Stimulated activated naive B cell treated with anti-CD40 and anti-IgM and Interleukin-4, amounts not matched to agents 10 μg/mL and 1 μg/mL and 100 μg/mL, for 72 hours (primary cell): ENCODE data around the gene TNFRSF18.

ENCODE experiments used
- ATAC-seq, 2 donors: fragments of 150-1000 bp; cut with Tn5 transposase; replicated peaks; 2 replicates each; pipeline ENCODE4 v1.10.0; 2021; ENCODE audit warnings: moderate library complexity in 1 of 2
- DNase-seq: peaks from one replicate; pipeline ENCODE4 v3.0.0; 2021
- H3K27ac Mint-ChIP-seq: one replicate; pipeline ENCODE4 v1.8.0; 2022; ENCODE audit warnings: mild to moderate bottlenecking, mixed read lengths
- H3K27me3 Mint-ChIP-seq, 2 donors: one replicate each; pipeline ENCODE4 v1.8.0; 2022; ENCODE audit warnings: mixed read lengths in 2 of 2
- H3K36me3 Mint-ChIP-seq, 2 donors: one replicate each; pipeline ENCODE4 v1.8.0; 2022; ENCODE audit warnings: mixed read lengths in 2 of 2, mild to moderate bottlenecking in 1 of 2
- H3K4me1 Mint-ChIP-seq, 2 donors: one replicate each; pipeline ENCODE4 v1.8.0; 2022; ENCODE audit warnings: mixed read lengths in 2 of 2, mild to moderate bottlenecking in 1 of 2
- H3K4me3 Mint-ChIP-seq, 2 donors: one replicate each; pipeline ENCODE4 v1.8.0; 2022; ENCODE audit warnings: mild to moderate bottlenecking in 2 of 2, mixed read lengths in 2 of 2, moderate library complexity in 1 of 2
- H3K9me3 Mint-ChIP-seq, 2 donors: one replicate each; pipeline ENCODE4 v1.8.0; 2022; ENCODE audit warnings: mixed read lengths in 2 of 2, mild to moderate bottlenecking in 1 of 2

The TNFRSF18 gene

DNA sequence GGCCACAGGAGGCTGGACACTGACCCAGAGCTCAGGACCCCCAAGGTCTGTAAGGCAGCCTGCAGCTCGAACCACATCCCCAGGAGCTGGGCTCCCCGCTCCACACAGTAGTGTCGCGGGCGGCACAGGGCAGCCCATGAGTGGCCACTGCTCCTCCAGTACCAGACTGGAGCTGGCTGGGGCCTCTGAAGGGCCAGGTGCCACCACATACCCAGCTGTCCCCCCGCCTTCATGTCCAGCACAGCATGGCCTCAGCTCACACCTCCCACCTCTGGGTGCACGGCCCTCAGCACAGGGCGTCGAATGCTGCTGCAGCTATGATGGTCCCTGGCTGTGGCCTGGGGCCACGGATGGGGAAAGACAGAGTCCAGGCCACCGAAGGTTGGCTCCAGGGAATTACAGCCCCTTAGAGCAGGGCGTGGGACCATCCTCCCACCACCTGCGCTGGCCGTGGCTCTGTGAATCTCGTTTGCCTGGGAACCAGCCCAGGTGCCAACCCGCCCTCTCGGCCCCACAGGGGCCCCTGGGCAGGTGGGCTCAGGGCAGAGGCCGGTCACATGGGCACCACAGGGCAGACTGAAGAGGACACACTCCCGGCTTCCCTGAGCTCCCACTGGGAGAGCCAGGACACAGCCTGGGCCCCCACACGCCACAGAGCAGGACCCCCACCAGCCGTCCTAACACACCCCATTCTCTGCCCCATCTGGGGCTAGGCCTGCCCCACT is 9.7 kb upstream of the TNFRSF18 start:
- Mint-ChIP-seq H3K27me3 (no peaks in the 10 kb centered on the region), H3K4me1 (peaks cover 42 to 79% of the 10 kb centered on the region in 2 donors), H3K27ac (peak overlapping the region; percentile 51), H3K4me3 (peak overlapping the region in 1 of 2 donors; percentile 11), H3K9me3 (no peaks in the 10 kb centered on the region), H3K36me3 (peaks cover 34 to 50% of the 10 kb centered on the region in 2 donors)
- ATAC-seq, result no peak
- DNase-seq, result no peak

DNA sequence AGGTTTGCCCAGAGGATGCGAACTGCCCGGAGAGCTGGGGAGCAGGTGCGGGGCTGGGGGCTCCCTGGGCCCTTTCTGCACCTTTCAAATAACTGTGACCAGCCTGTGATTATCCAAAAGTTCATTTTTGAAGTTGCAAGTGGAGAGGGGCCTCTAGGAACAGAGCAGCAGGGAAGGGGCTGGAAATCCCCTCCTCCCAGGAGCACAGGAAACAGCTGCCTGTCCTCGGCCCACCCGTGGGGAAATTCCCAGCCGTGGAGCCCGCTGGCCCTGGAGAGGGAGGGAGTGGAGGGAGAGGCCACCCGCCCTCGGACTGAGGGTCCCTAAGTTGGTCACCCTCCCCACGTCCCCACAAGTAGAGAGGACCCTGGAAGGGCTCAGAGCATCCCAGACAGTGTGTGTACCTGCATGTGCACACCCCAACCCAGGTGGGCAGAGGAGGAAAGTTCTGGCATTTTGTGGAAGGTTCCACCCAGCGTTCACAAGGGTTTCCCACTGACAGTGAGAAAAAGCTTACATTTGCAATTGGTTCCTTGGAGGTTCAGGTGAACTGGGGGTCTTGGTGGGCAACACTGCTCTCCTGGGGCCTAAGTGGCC is 8.8 kb upstream of the TNFRSF18 start:
- Mint-ChIP-seq H3K27me3 (no peaks in the 10 kb centered on the region), H3K9me3 (no peaks in the 10 kb centered on the region), H3K4me3 (peak overlapping the region in 1 of 2 donors; percentile 5), H3K27ac (peak overlapping the region; percentile 57), H3K4me1 (peaks cover 45 to 88% of the 10 kb centered on the region in 2 donors), H3K36me3 (peaks cover 29 to 47% of the 10 kb centered on the region in 2 donors)
- peak in 1 of 2 donors; percentile 2 for ATAC-seq
- DNase-seq, result no peak

DNA sequence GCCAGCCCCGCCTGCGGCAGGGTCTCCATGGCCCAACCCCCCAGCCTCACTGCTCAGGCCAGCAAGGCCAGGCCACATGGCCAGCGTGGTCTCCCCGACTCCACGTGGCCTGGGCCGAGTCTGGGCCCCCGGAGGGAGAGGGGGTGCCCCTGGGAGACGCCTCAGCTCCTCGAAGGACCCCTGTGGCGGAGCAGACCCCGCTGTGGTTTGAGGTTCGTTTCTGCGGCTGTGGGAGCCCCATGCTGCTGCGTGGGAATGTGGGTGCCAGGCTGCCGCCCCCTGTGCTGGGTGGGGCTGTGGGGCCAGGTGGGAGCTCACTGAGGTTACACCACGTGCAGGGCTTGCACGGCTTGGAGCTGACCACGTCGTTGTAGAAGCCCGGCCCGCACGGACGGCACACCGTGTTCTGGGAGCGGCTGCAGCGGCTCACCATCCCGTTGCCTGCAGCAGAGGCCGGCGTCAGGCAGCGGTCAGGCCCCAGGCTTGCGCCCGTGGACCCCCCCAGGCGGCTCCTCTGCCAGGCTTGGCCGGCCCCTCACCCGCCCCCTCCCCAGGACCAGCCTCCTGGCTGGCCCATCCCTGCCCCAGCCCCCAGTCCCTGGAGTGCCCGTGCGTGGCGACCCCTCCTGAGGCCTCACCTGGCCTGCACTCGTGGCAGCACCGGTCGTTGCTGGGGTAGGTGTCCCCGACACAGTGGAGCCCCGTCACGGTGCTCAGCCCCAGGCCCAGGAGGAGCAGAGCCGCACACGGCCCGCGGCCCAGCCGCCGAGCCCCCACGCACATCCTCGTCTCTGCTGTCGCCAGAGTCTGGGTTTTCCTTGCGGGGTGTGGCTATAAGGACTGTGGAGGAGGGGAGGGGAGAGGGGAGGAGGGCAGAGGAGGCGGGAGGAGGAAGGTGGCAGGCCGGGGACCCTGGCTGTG is 7.2 kb upstream of the TNFRSF18 start, which contains the start of gene TNFRSF4:
TNFRSF4 (minus strand) TSS at position 809 of the 921 bp plus-strand sequence; CDS start at position 783, 26 bp downstream.
- H3K4me1 Mint-ChIP-seq, result peaks cover 39 to 89% of the 10 kb centered on the region in 2 donors
- H3K4me3 Mint-ChIP-seq, result peak within 1 kb of the TSS; percentile 65 to 70
- H3K9me3 Mint-ChIP-seq, result no peaks in the 10 kb centered on the region
- DNase-seq, result no peak
- H3K36me3 Mint-ChIP-seq, result peaks cover 18 to 43% of the 10 kb centered on the region in 2 donors
- ATAC-seq, result peak; percentile 17 to 22
- H3K27me3 Mint-ChIP-seq, result no peaks in the 10 kb centered on the region
- peak within 1 kb of the TSS; percentile 85 for H3K27ac Mint-ChIP-seq

DNA sequence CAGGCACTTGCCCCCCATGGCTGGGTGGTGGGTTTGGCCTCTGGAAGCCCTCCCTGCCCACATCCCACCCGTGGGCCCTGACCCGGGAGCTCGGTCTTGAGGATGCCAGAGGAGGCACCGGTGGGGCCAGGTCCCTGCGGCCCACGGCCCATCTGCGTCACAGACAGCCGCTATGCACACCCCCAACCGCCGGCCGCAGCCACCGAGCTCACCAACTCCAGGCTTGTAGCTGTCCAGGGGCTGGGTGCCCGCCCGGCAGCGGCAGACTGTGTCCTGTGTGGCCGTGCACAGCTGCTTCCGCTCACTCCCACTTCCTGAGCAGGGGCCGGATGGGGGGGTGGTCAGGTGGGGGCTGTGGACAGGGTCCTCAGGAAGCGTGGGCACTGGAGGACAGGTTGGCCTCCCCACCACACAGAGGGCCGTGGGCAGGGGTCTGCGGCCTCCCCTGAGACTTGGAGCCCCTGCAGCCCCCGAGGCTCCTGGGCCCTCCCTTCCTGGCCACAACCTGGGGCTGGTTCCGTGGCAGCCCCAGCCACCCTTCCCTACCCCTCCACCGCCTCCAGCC is 6.5 kb upstream of the TNFRSF18 start:
- ATAC-seq (peak; percentile 21 to 28), DNase-seq (no peak)
- Mint-ChIP-seq H3K4me3 (peak overlapping the region; percentile 65 to 70), H3K27me3 (no peaks in the 10 kb centered on the region), H3K27ac (peak overlapping the region; percentile 59), H3K9me3 (no peaks in the 10 kb centered on the region), H3K4me1 (peaks cover 40 to 89% of the 10 kb centered on the region in 2 donors), H3K36me3 (peaks cover 13 to 38% of the 10 kb centered on the region in 2 donors)

DNA sequence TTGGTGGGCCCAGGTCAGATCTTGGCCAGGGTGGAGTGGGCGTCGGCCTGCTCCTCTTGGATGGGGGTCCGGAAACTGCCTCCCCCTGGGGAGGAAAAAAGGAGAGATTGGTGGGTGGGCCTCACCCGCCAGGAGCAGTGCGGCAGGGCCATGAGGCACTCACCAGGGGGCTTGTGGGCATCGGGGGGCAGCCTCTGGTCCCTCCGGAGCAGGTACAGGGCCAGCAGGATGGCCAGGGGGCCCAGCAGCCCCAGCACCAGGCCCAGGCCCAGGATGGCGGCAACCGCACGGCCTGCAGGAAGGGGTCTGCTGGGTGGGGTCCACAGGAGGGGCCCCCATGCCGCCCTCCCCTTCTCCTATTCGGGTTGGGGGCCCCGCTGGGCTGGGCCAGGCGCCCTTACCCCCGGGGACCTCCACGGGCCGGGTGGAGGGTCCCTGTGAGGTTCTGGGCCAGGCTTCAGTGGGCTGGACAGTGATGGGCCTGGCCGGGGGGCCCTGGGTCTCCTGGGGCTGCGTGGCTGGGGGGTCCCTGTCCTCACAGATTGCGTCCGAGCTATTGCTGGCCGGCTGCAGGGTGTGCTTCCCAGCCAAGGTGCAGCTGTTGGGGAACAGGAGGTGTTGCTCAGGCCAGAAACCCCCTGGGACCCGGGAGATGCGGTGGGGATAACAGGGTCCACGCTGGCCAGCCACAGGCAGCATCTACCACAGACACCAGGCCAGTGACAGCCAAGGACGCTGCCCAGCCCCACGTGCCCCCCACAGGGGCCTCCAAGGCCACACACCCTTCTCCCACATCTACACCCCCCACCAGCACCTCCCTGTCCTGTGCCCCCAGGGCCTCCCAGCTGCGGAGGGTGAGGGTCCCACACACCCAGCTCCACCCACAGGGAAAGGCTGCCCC is 5.4 kb upstream of the TNFRSF18 start:
- Mint-ChIP-seq H3K36me3 (peaks cover 9 to 30% of the 10 kb centered on the region in 2 donors), H3K27ac (peak overlapping the region; percentile 20), H3K4me3 (peak overlapping the region; percentile 65 to 69), H3K4me1 (peaks cover 40 to 93% of the 10 kb centered on the region in 2 donors), H3K9me3 (no peaks in the 10 kb centered on the region), H3K27me3 (no peaks in the 10 kb centered on the region)
- no peak for ATAC-seq
- DNase-seq, result no peak

DNA sequence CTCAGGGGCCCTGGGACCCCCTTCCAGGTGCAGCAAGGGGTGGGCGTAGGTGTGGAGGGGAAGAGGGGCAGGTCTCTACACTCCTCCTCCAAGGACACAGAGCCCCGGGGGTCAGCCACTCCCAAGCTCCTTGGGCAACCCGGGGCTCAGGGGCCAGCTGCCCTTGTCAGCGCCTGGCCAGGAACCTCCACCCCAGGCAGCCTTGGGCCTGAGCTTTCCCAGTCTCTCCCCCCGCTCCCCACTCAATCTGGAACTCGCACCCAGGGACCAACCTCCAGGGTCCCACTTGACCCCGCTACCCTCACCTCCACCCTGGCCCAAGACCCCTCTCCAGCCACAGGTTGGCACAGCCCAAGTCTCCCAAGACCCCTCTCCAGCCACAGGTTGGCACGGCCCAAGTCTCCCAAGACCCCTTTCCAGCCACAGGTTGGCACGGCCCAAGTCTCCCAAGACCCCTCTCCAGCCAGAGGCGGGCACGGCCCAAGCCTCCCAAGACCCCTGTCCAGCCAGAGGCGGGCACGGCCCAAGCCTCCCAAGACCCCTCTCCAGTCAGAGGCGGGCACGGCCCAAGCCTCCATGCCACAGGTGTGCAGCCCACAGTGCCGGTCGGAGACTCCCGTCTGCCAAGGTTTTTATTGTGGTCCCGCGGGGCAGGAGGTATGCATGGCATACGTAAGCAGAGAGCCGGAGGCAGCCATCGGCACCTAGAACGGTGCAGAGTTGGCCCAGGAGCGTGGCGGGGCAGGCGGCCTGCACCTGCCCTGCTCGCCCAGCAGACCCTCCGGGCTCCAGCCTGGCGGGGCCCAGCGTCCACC is 4.5 kb upstream of the TNFRSF18 start:
- no peak overlapping the region for H3K27ac Mint-ChIP-seq

DNA sequence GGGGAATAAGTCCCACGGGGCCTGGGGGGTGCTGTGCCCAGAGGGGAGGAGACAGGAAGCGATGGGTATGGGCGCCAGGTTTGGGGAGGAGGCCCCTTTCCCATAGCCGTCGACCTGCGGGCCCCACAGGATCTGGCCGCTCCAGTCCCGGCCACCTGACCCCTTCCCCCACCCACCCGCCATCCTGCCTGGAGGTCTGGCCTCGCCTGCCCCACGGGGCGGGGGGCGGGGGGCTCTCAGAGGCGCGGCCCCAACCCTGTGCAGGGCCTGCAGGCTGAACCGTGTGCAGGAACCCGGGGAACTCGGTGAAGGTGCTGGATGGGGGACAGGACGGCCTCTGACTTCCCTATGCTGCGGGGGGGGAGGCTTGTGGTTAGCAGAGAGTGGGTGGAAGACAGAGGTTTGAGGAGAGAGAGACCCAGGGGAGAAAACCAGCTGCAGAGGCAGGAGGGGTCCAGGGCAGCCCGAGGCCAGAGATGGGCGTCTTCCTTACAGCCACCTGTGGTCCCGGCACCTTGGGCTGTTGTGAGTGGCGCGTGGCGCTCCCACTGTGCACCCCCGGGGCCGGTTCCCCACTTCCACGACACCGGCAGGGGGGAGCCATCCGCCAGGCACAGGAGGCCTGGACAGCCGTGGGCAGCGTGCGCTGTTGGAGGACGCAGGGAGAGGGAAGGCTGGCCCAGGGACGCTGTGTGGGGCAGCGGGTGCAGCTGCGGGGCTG is 2.5 kb upstream of the TNFRSF18 start:
- Mint-ChIP-seq H3K4me3 (peak overlapping the region; percentile 75 to 83), H3K4me1 (peaks cover 36 to 89% of the 10 kb centered on the region in 2 donors), H3K9me3 (no peaks in the 10 kb centered on the region), H3K27ac (peak overlapping the region; percentile 75), H3K27me3 (no peaks in the 10 kb centered on the region), H3K36me3 (peaks cover 5 to 22% of the 10 kb centered on the region in 2 donors)
- ATAC-seq (peak; percentile 32 to 41), DNase-seq (peak; percentile 59)

More for the DNA sequence above, 4.5 kb upstream of the TNFRSF18 start:
- Mint-ChIP-seq H3K27me3 (no peaks in the 10 kb centered on the region), H3K36me3 (peaks cover 4 to 26% of the 10 kb centered on the region in 2 donors), H3K4me3 (peak overlapping the region; percentile 3 to 41), H3K9me3 (no peaks in the 10 kb centered on the region), H3K4me1 (peaks cover 37 to 90% of the 10 kb centered on the region in 2 donors)
- DNase-seq, result no peak
- ATAC-seq, result no peak

DNA sequence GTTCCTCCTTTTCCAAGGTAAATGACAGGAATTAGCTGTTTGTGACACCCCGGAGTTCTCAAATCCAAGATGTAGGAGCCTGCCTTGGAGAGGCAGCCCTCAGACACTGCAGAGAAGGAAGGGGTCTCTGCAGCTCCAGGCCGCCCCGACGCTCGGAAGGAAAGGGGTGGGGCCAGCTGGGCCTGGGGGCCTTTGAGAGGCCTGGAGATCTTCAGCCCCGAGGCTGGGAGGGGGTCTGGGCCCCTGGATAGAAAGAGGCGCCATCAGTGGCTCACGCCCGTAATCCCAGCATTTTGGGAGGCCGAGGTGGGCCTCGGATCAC is 1.1 kb upstream of the TNFRSF18 start:
- H3K4me1 Mint-ChIP-seq, result peaks cover 40 to 87% of the 10 kb centered on the region in 2 donors
- no peaks in the 10 kb centered on the region for H3K9me3 Mint-ChIP-seq
- H3K4me3 Mint-ChIP-seq, result peak overlapping the region; percentile 44 to 50
- DNase-seq (no peak), ATAC-seq (no peak)
- no peaks in the 10 kb centered on the region for H3K27me3 Mint-ChIP-seq
- H3K27ac Mint-ChIP-seq, result peak overlapping the region; percentile 74
- peaks cover 9 to 28% of the 10 kb centered on the region in 2 donors for H3K36me3 Mint-ChIP-seq

DNA sequence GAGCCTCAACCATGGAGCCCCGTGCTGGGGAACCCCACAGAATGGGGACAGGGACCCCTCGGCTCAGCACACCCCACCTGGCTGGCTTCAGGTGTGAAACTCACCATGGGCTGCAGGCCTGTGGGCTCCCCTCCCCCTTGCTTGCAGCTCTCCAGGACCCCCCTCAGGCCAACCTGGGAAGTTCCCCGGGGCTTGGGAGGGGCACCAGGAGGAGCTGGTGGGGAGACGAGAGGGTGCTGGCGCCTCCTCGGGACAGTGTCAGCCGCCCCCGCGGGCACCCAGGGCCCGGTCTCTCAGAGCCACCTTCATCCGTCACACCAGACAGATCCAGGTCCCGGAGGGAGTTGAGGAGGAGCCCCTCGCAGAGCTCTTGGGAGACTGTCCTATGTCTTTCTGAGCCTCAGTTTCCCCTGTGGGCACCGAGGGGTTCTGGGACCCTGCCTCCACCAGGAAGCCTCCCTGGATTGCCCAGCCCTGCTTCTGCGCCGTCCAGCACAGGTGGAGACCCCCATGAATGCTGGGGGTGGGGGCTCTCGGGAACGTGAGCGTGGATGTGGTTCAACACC is 657 bp upstream of the TNFRSF18 start:
- no peaks in the 10 kb centered on the region for H3K9me3 Mint-ChIP-seq
- peaks cover 38 to 83% of the 10 kb centered on the region in 2 donors for H3K4me1 Mint-ChIP-seq
- H3K27ac Mint-ChIP-seq, result peak overlapping the region; percentile 90
- peaks cover 9 to 28% of the 10 kb centered on the region in 2 donors for H3K36me3 Mint-ChIP-seq
- no peaks in the 10 kb centered on the region for H3K27me3 Mint-ChIP-seq
- peak; percentile 2 for ATAC-seq
- peak overlapping the region; percentile 87 to 89 for H3K4me3 Mint-ChIP-seq
- no peak for DNase-seq

DNA sequence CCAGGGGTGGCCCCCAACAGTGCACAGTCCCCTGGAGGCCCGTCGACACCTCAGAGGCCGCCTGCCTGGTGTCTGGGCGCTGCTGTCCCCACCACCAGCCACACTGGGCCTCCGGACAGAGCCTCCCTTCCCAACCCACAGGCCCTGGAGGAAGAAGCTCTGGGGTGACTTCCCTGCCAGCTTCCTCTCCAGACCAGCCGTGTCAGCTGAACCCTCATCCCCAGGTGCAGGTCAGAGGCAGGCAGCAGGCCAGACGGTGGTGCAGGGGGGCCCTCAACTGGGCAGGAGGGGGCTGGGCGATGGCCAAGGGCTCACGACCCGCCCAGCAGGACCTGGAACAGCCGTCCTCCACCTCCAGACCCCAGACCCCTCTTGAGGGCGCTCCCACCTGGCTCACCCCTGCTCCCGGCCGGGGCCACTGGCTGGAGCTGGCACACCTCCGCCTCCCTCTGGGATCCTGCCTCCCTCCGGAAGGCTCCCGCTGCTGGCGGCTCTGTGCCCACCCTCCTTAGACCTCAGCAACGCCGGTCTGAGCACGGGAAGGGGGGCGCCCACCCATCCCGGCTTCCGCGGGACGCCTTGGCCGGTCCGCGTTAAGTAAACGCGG is 520 bp downstream of the TNFRSF18 start:
- no peak for ATAC-seq
- Mint-ChIP-seq H3K9me3 (no peaks in the 10 kb centered on the region), H3K27me3 (no peaks in the 10 kb centered on the region), H3K4me1 (peaks cover 35 to 75% of the 10 kb centered on the region in 2 donors), H3K27ac (peak overlapping the region; percentile 87), H3K4me3 (peak overlapping the region; percentile 87 to 89), H3K36me3 (peaks cover 6 to 24% of the 10 kb centered on the region in 2 donors)
- no peak for DNase-seq

DNA sequence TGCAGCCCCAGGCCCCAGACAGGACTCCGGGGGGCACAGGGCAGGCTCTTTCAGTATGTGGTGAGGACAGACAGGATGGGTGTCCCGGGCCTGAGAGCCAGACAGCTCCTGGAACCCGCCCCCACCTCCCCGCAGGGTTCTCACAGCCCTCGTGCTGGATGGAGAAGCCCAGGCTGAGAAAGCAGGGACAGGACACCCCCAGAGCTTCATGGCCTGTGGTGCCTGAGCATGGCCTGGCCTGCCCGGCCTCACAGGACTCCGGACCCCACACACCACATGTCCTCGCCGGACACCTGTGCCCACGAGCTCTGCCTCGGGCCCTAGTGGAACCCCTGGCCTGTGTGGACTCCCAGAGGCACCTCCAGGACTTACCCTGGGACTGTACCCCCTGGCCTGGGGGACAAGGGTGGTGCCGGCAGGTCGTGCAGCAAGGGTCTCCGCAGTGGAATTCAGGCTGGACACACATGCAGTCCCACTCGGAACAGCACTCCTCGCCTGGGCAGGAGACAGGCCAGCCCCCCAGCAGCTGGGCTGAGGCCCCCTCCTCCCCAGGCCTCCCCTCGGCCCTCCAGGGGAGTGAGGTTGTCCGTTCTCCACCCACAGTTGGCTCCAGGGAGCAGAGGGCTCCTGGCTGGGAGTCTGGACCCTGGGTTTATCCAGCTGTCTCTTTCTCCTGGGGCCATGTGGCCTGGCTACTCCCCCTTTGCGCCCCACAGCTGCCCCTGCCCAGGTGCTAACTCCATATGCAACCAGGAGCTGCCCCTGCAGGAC is 1.2 kb downstream of the TNFRSF18 start:
- Mint-ChIP-seq H3K4me1 (peaks cover 38 to 74% of the 10 kb centered on the region in 2 donors), H3K4me3 (peak overlapping the region; percentile 87 to 89), H3K36me3 (peaks cover 5 to 21% of the 10 kb centered on the region in 2 donors), H3K27me3 (no peaks in the 10 kb centered on the region), H3K27ac (peak overlapping the region; percentile 87), H3K9me3 (no peaks in the 10 kb centered on the region)
- ATAC-seq (no peak), DNase-seq (no peak)
